ENCODE data around the gene PLA2G12B.
"Not testable (repeated sequence)": the region's sequence is repeated elsewhere in the genome, so short reads cannot be mapped to it uniquely, and the experiment has no call there.

Gene PLA2G12B

GRCh38 chr10:72954596-72955554 is at the start of gene PLA2G12B:
PLA2G12B (minus strand) TSS chr10:72954806; CDS start chr10:72954685, 121 bp downstream.
- DNase-seq: no peak

GRCh38 chr10:73003822-73004221 is 49.2 kb upstream of the PLA2G12B start:
- no peak for DNase-seq

GRCh38 chr10:73000973-73001372 is 46.4 kb upstream of the PLA2G12B start:
- no peak for DNase-seq

GRCh38 chr10:72997099-72997498 is 42.5 kb upstream of the PLA2G12B start:
- DNase-seq: no peak

- DNase-seq: not testable (repeated sequence)
Measured at GRCh38 chr10:72995459-72995858, 40.9 kb upstream of the PLA2G12B start.

GRCh38 chr10:72989771-72990170 is 35.2 kb upstream of the PLA2G12B start:
- not testable (repeated sequence) for DNase-seq

- not testable (repeated sequence) for DNase-seq
Measured at GRCh38 chr10:72984618-72985017, 30.0 kb upstream of the PLA2G12B start.

- DNase-seq: no peak
Measured at GRCh38 chr10:72981882-72982529, 27.4 kb upstream of the PLA2G12B start.

GRCh38 chr10:72981028-72981881 is 26.6 kb upstream of the PLA2G12B start:
- no peak for DNase-seq

- no peak for DNase-seq
Measured at GRCh38 chr10:72980348-72980747, 25.7 kb upstream of the PLA2G12B start.

GRCh38 chr10:72979709-72980108 is 25.1 kb upstream of the PLA2G12B start:
- no peak for DNase-seq

- DNase-seq: no peak
Measured at GRCh38 chr10:72976886-72977285, 22.3 kb upstream of the PLA2G12B start.

GRCh38 chr10:72956001-72956400 is 1.4 kb upstream of the PLA2G12B start:
- no peak for DNase-seq

- DNase-seq: no peak
Measured at GRCh38 chr10:72954230-72954595, 393 bp downstream of the PLA2G12B start.

- DNase-seq: no peak
Measured at GRCh38 chr10:72953687-72954086, 919 bp downstream of the PLA2G12B start.

GRCh38 chr10:72952642-72953158 is 1.9 kb downstream of the PLA2G12B start:
- DNase-seq: no peak

GRCh38 chr10:72952189-72952588 is 2.4 kb downstream of the PLA2G12B start:
- no peak for DNase-seq

- DNase-seq: no peak
Measured at GRCh38 chr10:72951760-72952159, 2.8 kb downstream of the PLA2G12B start.

- DNase-seq: no peak
Measured at GRCh38 chr10:72948762-72949161, 5.8 kb downstream of the PLA2G12B start.

GRCh38 chr10:72946963-72947362 is 7.6 kb downstream of the PLA2G12B start:
- DNase-seq: no peak

GRCh38 chr10:72943498-72944234 is 10.9 kb downstream of the PLA2G12B start:
- DNase-seq: no peak

GRCh38 chr10:72935361-72935760 is 19.2 kb downstream of the PLA2G12B start:
- no peak for DNase-seq
